Endodermal cell (in vitro differentiated cells): ENCODE data around the gene CACNG4. TPM values are rescaled to one million over a fixed set of nuclear protein-coding genes. Genes with fewer than 3 reads are reported as not detected.

Experiments used
- DNase-seq: peaks from one replicate; pipeline ENCODE4 v3.0.0-alpha.2; 2017
- H3K27ac ChIP-seq: 2 replicates; pipeline ENCODE4 v1.5.1; 2013; ENCODE audit warnings: mild to moderate bottlenecking, low read depth, low read length, moderate library complexity
- H3K27me3 ChIP-seq: 2 replicates; pipeline ENCODE4 v1.6.1; 2013; ENCODE audit warnings: mild to moderate bottlenecking, low read length, moderate library complexity; ENCODE audit not compliant: insufficient read depth, control insufficient read depth, poor library complexity, severe bottlenecking
- H3K36me3 ChIP-seq: 2 replicates; pipeline ENCODE4 v1.7.0; 2013; ENCODE audit warnings: mild to moderate bottlenecking, low read length, moderate library complexity; ENCODE audit not compliant: control insufficient read depth, insufficient read depth
- H3K4me1 ChIP-seq: one replicate; pipeline ENCODE4 v1.7.0; 2013; ENCODE audit warnings: low read length; ENCODE audit not compliant: control insufficient read depth, insufficient read depth
- H3K4me3 ChIP-seq: 2 replicates; pipeline ENCODE4 v1.5.1; 2013; ENCODE audit warnings: mild to moderate bottlenecking, low read length, moderate library complexity
- H3K9ac ChIP-seq: 2 replicates; pipeline ENCODE4 v1.6.1; 2013; ENCODE audit warnings: mild to moderate bottlenecking, low read length, moderate library complexity; ENCODE audit not compliant: poor library complexity, severe bottlenecking; ENCODE audit errors: extremely low read depth
- H3K9me3 ChIP-seq: 2 replicates; pipeline ENCODE4 v1.6.1; 2013; ENCODE audit warnings: mild to moderate bottlenecking, low read length, moderate library complexity; ENCODE audit not compliant: control insufficient read depth
- H3K27ac Mint-ChIP-seq: 2 replicates; pipeline ENCODE4 v1.8.0; 2020; ENCODE audit warnings: mixed read lengths
- H3K27me3 Mint-ChIP-seq: 2 replicates; pipeline ENCODE4 v1.8.0; 2021; ENCODE audit warnings: mild to moderate bottlenecking, mixed read lengths; ENCODE audit not compliant: insufficient read depth
- H3K36me3 Mint-ChIP-seq: 2 replicates; pipeline ENCODE4 v1.8.0; 2020; ENCODE audit warnings: low read depth, mixed read lengths
- H3K4me1 Mint-ChIP-seq: 2 replicates; pipeline ENCODE4 v1.8.0; 2020; ENCODE audit warnings: mixed read lengths
- H3K4me3 Mint-ChIP-seq: 2 replicates; pipeline ENCODE4 v1.8.0; 2020; ENCODE audit warnings: mild to moderate bottlenecking, moderate library complexity, mixed read lengths
- H3K9me3 Mint-ChIP-seq: 2 replicates; pipeline ENCODE4 v1.8.0; 2020; ENCODE audit warnings: mild to moderate bottlenecking, mixed read lengths
- WGBS, 2 experiments: methylation state at CpG; one replicate each; pipeline versions ENCODE4 v1.1.5 to v1.1.7; 2013; ENCODE audit warnings: missing lambda C conversion rate in 2 of 2, mixed read lengths in 1 of 2; ENCODE audit not compliant: insufficient coverage in 1 of 2, insufficient read length in 1 of 2; 5-methylcytosine and 5-hydroxymethylcytosine counted together
- total RNA-seq, 2 donors: library from RNA; stranded (reverse); fragmentation: NEBNext Ultra II Directional in 1 of 2; extraction: Animal tissue kit (Norgen Biotek cat#: 25700) in 1 of 2; gene quantifications; 2 replicates in 1 of 2; 3 replicates in 1 of 2; pipeline ENCODE4 v1.2.1, GENCODE V29; 2021
- TF ChIP-seq, protein P1 (sequence below): fragments of 200-600 bp; sonication (generic); conservative IDR thresholded peaks from 2 replicates; pipeline ENCODE4 v1.5.0; 2021; ENCODE audit warnings: antibody characterized with exemption, mild to moderate bottlenecking

Gene CACNG4
- total RNA-seq, 2 donors from 2014 or later: 0.22 to 1.3 TPM

DNA sequence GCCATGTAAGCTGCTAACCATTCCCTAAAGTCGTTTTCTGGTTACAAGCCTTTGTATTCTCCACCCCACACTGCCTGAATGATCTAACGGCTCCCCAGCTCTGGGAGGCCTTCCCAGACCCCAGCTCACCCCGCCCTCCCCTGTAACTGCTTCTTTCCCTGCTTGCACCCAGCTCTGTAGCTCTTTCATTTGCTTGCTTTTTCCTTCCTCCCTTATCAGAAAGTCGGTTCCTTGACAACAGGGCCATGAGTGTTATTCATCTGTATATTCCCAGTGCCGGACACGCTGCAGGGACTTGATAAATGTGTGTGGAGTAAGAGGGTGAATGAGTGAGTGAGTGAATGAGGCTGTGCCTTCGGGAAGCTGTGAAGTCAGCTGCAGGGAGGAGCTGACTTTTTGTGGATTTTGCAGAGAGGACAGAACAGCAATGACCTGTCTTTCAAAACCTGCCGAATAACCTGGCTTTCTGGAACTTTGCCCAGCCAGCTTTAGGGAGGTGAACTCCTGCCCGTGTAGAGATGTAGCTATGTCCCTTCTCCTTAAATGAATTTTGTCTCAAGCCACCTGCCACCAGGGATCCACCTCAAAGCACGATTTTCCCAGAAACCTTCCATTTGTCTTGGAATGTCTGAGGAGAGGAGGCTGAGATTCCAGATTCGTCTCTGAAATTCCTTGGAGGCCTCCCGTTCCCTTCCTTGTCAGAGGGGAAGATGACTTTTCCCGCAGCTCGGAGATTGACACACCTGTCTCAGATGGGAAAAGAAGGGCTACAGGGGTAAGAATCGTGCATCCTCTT lies 20.0 kb upstream of the CACNG4 start:
- H3K4me3 ChIP-seq: no peak overlapping the region
- Mint-ChIP-seq H3K27me3 (peaks cover 10% of the 10 kb centered on the region), H3K27ac (peak overlapping the region; percentile 39), H3K4me3 (no peak overlapping the region), H3K36me3 (no peaks in the 10 kb centered on the region), H3K4me1 (peaks cover 15% of the 10 kb centered on the region), H3K9me3 (peaks cover 2% of the 10 kb centered on the region)
- 62 to 74% methylated on average over 14 to 15 of the region's 15 CpGs for WGBS, 2 experiments
- H3K27ac ChIP-seq: peak overlapping the region; percentile 51
- H3K27me3 ChIP-seq: peaks cover 4% of the 10 kb centered on the region
- TF ChIP-seq, protein P1, sequence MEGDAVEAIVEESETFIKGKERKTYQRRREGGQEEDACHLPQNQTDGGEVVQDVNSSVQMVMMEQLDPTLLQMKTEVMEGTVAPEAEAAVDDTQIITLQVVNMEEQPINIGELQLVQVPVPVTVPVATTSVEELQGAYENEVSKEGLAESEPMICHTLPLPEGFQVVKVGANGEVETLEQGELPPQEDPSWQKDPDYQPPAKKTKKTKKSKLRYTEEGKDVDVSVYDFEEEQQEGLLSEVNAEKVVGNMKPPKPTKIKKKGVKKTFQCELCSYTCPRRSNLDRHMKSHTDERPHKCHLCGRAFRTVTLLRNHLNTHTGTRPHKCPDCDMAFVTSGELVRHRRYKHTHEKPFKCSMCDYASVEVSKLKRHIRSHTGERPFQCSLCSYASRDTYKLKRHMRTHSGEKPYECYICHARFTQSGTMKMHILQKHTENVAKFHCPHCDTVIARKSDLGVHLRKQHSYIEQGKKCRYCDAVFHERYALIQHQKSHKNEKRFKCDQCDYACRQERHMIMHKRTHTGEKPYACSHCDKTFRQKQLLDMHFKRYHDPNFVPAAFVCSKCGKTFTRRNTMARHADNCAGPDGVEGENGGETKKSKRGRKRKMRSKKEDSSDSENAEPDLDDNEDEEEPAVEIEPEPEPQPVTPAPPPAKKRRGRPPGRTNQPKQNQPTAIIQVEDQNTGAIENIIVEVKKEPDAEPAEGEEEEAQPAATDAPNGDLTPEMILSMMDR: no peak
- DNase-seq: peak; percentile 71
- no peaks in the 10 kb centered on the region for H3K36me3 ChIP-seq
- no peaks in the 10 kb centered on the region for H3K4me1 ChIP-seq
- H3K9ac ChIP-seq: no peak overlapping the region
- no peaks in the 10 kb centered on the region for H3K9me3 ChIP-seq

DNA sequence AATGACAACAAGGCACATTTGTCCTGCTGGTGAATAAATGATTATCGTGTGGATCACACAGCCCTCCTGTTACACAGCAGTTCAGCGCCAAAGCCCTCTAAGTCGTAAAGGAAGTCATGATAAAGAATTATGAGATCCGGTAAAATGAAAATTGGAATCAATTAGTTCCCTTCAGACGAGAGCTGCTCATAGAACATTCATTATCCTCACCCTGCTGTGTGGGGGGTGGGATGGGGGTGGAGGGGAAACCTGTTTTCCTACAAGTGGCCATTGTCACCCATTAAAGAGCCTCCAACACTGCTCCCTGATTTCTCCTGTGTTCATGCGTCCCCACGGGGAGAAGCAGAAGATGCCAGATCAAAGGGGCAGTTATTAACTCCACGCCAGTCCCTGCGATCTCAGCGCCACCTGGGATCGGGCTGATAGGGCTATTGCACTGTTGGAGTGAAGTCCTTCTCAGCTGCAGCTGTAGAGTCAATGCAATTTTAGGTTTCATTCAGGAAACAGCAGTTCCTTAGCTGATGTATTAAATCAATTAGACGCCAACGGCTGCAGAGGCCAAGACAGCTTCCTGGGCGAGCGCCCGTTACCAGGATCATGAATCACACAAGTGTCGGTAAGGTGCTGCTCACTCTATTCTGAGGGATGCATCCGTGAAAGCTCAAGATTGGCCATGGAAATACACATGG lies 19.2 kb upstream of the CACNG4 start:
- H3K4me3 Mint-ChIP-seq: no peak overlapping the region
- no peaks in the 10 kb centered on the region for H3K4me1 ChIP-seq
- peaks cover 9% of the 10 kb centered on the region for H3K9me3 Mint-ChIP-seq
- H3K4me1 Mint-ChIP-seq: peaks cover 15% of the 10 kb centered on the region
- no peaks in the 10 kb centered on the region for H3K36me3 Mint-ChIP-seq
- H3K27me3 Mint-ChIP-seq: peaks cover 10% of the 10 kb centered on the region
- peaks cover 4% of the 10 kb centered on the region for H3K27me3 ChIP-seq
- H3K4me3 ChIP-seq: no peak overlapping the region
- WGBS, 2 experiments: 92 to 93% methylated on average over 15 to 18 of the region's 18 CpGs
- H3K27ac Mint-ChIP-seq: peak overlapping the region; percentile 39
- no peak overlapping the region for H3K27ac ChIP-seq
- peaks cover 6% of the 10 kb centered on the region for H3K9me3 ChIP-seq
- H3K36me3 ChIP-seq: no peaks in the 10 kb centered on the region
- peak; percentile 57 for DNase-seq
- TF ChIP-seq, protein P1: no peak
- no peak overlapping the region for H3K9ac ChIP-seq

DNA sequence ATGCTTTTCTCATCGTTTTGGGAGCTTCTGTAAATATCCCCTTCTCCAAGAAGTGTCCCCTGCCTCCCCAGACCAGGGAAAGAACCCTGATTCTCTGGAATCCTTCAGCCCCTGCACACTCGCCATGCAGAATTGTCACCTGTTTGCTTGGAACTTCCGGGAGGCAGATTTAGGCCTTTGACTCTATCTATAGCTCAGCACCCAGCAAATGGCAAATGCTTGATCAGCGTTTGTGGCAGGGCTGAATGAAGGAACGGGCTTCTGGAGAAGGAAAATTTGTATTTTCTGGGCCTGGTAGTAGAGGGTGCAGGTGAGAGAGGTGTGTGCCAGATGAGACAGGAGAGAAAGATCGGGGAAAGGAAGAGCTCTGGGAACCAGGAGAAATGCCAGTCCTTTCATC lies 18.3 kb upstream of the CACNG4 start:
- no peaks in the 10 kb centered on the region for H3K4me1 ChIP-seq
- H3K9me3 Mint-ChIP-seq: peaks cover 15% of the 10 kb centered on the region
- H3K27ac ChIP-seq: no peak overlapping the region

More for the DNA sequence above, 18.3 kb upstream of the CACNG4 start:
- Mint-ChIP-seq H3K4me1 (peaks cover 15% of the 10 kb centered on the region), H3K4me3 (no peak overlapping the region), H3K27me3 (peaks cover 14% of the 10 kb centered on the region), H3K36me3 (no peaks in the 10 kb centered on the region), H3K27ac (no peak overlapping the region)
- WGBS, 2 experiments: 88 to 90% methylated on average over 5 to 6 of the region's 6 CpGs
- Histone ChIP-seq H3K9me3 (peaks cover 7% of the 10 kb centered on the region), H3K27me3 (peaks cover 4% of the 10 kb centered on the region), H3K4me3 (no peak overlapping the region), H3K36me3 (no peaks in the 10 kb centered on the region), H3K9ac (no peak overlapping the region)
- TF ChIP-seq, protein P1: no peak
- DNase-seq: peak; percentile 49
